ENCODE measurements around the gene ZC3H12D. TPM values are rescaled to one million over a fixed set of nuclear protein-coding genes. Genes with fewer than 3 reads are reported as not detected.
A peak's percentile ranks its signal among the peaks of the same experiment; 100 is the strongest.

ZC3H12D gene
- total and polyA plus RNA-seq, 4 donors, result 1.1 to 4.7 (median 2.4) TPM

GRCh38 chr6:149458806-149459205 is 26.0 kb downstream of the ZC3H12D start:
- H3K27me3 ChIP-seq (ENCODE audit: control insufficient read depth in 3 of 3, insufficient read depth in 3 of 3, low read length in 2 of 3), result no peaks in the 10 kb centered on the region

DNA sequence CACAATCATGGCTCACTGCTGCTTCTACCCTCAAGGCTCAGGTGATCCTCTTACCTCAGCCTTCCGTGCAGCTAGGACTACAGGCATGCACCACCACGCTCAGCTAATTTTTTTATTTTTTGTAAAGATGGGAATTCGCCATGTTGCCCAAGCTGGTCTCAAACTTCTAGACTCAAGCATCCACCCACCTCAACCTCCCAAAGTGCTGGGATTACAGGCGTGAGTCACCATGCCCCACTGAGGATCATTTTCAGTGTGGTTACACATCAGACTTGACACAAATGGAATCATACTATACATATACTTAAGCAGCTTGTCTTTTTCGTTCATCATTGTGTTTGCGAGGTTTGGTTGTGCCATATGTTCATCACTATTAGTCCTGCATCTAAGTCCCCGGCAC is 26.6 kb downstream of the ZC3H12D start:
- no peaks in the 10 kb centered on the region for H3K9me3 ChIP-seq (ENCODE audit: control insufficient read depth in 4 of 4, insufficient read depth in 3 of 4, low read length in 3 of 4)
- H3K27ac ChIP-seq (ENCODE audit: low read depth in 1 of 2, low read length in 1 of 2), result no peak overlapping the region
- 95 to 96% methylated on average over 7 of the region's 7 CpGs for WGBS, 2 donors
- no peak overlapping the region for H3K9ac ChIP-seq (ENCODE audit: insufficient read depth in 1 of 2, low read length in 2 of 2)
- TF ChIP-seq, protein P1, sequence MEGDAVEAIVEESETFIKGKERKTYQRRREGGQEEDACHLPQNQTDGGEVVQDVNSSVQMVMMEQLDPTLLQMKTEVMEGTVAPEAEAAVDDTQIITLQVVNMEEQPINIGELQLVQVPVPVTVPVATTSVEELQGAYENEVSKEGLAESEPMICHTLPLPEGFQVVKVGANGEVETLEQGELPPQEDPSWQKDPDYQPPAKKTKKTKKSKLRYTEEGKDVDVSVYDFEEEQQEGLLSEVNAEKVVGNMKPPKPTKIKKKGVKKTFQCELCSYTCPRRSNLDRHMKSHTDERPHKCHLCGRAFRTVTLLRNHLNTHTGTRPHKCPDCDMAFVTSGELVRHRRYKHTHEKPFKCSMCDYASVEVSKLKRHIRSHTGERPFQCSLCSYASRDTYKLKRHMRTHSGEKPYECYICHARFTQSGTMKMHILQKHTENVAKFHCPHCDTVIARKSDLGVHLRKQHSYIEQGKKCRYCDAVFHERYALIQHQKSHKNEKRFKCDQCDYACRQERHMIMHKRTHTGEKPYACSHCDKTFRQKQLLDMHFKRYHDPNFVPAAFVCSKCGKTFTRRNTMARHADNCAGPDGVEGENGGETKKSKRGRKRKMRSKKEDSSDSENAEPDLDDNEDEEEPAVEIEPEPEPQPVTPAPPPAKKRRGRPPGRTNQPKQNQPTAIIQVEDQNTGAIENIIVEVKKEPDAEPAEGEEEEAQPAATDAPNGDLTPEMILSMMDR (IDR thresholded peaks at IDR 0.05; ENCODE audit: control extremely low read depth, extremely low read depth), result no peak
- no peaks in the 10 kb centered on the region for H3K27me3 ChIP-seq (ENCODE audit: control insufficient read depth in 3 of 3, insufficient read depth in 3 of 3, low read length in 2 of 3)
- H3K36me3 ChIP-seq (ENCODE audit: control insufficient read depth in 4 of 4, insufficient read depth in 4 of 4, low read length in 4 of 4), result no peaks in the 10 kb centered on the region
- H3K4me3 ChIP-seq, result no peak overlapping the region
- ATAC-seq (ENCODE audit: insufficient read depth, low FRiP score) (no peak), DNase-seq (no peak)
- peaks cover 8 to 34% (median 16%) of the 10 kb centered on the region in 5 donors for H3K4me1 ChIP-seq (ENCODE audit: control insufficient read depth in 5 of 5, insufficient read depth in 5 of 5, low read length in 5 of 5)

More at GRCh38 chr6:149458806-149459205, 26.0 kb downstream of the ZC3H12D start:
- DNase-seq (no peak), ATAC-seq (ENCODE audit: insufficient read depth, low FRiP score) (no peak)
- no peak overlapping the region for H3K27ac ChIP-seq (ENCODE audit: low read depth in 1 of 2, low read length in 1 of 2)
- no peak overlapping the region for H3K9ac ChIP-seq (ENCODE audit: insufficient read depth in 1 of 2, low read length in 2 of 2)
- H3K36me3 ChIP-seq (ENCODE audit: control insufficient read depth in 4 of 4, insufficient read depth in 4 of 4, low read length in 4 of 4), result no peaks in the 10 kb centered on the region
- peaks cover 3 to 28% (median 11%) of the 10 kb centered on the region in 5 donors for H3K4me1 ChIP-seq (ENCODE audit: control insufficient read depth in 5 of 5, insufficient read depth in 5 of 5, low read length in 5 of 5)
- H3K4me3 ChIP-seq, result no peak overlapping the region
- TF ChIP-seq, protein P1 (IDR thresholded peaks at IDR 0.05; ENCODE audit: control extremely low read depth, extremely low read depth), result no peak
- H3K9me3 ChIP-seq (ENCODE audit: control insufficient read depth in 4 of 4, insufficient read depth in 3 of 4, low read length in 3 of 4), result no peaks in the 10 kb centered on the region
- 93% methylated on average over 1 of the region's 1 CpG for WGBS, 2 donors

- no peak overlapping the region for H3K9ac ChIP-seq (ENCODE audit: insufficient read depth in 1 of 2, low read length in 2 of 2)
- TF ChIP-seq, protein P1 (IDR thresholded peaks at IDR 0.05; ENCODE audit: control extremely low read depth, extremely low read depth), result no peak
- H3K4me1 ChIP-seq (ENCODE audit: control insufficient read depth in 5 of 5, insufficient read depth in 5 of 5, low read length in 5 of 5), result peaks cover 8 to 37% (median 17%) of the 10 kb centered on the region in 5 donors
- no peaks in the 10 kb centered on the region for H3K36me3 ChIP-seq (ENCODE audit: control insufficient read depth in 4 of 4, insufficient read depth in 4 of 4, low read length in 4 of 4)
- DNase-seq (peak; percentile 61 to 85 (median 79)), ATAC-seq (ENCODE audit: insufficient read depth, low FRiP score) (no peak)
- WGBS, 2 donors, result 54 to 66% methylated on average over 7 of the region's 7 CpGs
- no peak overlapping the region for H3K27ac ChIP-seq (ENCODE audit: low read depth in 1 of 2, low read length in 1 of 2)
- no peaks in the 10 kb centered on the region for H3K9me3 ChIP-seq (ENCODE audit: control insufficient read depth in 4 of 4, insufficient read depth in 3 of 4, low read length in 3 of 4)
- no peaks in the 10 kb centered on the region for H3K27me3 ChIP-seq (ENCODE audit: control insufficient read depth in 3 of 3, insufficient read depth in 3 of 3, low read length in 2 of 3)
- H3K4me3 ChIP-seq, result no peak overlapping the region
These were observed 27.4 kb downstream of the ZC3H12D start for GRCh38 chr6:149457316-149457884.
